ENCODE measurements around the gene ADCY1. TPM values are rescaled to one million over a fixed set of nuclear protein-coding genes. Genes with fewer than 3 reads are reported as not detected.

The ADCY1 gene
- total RNA-seq, 4 donors from 2014 or later: 2.5 to 9.0 (median 5.6) TPM

DNA sequence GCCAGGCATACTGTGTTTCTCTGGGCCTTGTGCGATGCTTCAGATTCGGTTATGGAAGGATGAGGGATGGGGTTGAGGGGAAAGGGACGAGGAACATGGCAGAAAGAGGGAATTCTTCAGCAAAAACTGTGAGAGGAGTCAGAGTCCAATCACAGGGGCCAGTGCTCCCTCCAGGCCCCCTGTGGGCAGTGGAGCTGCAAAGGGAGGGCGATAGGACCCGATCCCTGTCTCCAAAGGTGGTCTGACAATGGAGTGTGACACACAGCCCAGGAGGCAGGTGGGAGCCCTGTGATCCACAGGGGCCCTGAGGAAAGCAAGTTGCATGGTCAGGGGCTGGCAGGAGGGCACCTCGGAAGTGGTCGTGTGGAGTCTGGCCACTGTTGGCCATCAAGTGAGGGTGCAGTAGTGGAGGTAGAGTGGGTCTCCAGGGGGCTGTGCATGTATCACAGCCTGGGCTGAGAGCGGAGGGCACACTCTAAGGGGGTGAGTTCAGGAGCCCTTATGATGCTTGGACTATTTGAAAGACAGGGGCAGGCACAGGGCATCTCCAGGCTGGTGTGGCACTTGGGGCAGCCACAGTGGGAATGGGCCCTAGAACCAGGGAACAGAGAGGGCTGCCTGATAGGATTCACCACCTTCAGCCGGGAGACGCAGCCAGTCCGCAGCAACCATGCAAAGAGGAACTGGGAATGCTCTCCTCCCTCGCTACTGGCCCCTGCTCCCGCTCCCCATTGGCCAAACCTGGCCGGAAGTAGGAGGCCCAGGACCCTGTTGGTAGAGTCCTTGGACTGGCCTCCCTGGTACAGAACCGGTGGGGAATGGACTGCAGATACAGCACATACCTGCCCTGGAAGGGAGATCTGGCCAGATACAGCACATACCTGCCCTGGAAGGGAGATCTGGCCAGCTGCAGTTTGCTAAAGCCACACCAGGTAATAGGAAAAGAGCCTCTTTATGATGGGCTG lies 115.9 kb downstream of the ADCY1 start:
- DNase-seq (ENCODE audit: low spot score in 2 of 2): peak in 1 of 2 donors; percentile 3
- Histone ChIP-seq H3K36me3 (no peaks in the 10 kb centered on the region), H3K27me3 (no peaks in the 10 kb centered on the region), H3K27ac (no peak overlapping the region), H3K4me1 (no peaks in the 10 kb centered on the region), H3K9me3 (peaks cover 0 to 3% (median 0%) of the 10 kb centered on the region in 4 donors), H3K4me3 (no peak overlapping the region)
- TF ChIP-seq POLR2A (IDR thresholded peaks at IDR 0.05): no peak
- TF ChIP-seq, protein P1, sequence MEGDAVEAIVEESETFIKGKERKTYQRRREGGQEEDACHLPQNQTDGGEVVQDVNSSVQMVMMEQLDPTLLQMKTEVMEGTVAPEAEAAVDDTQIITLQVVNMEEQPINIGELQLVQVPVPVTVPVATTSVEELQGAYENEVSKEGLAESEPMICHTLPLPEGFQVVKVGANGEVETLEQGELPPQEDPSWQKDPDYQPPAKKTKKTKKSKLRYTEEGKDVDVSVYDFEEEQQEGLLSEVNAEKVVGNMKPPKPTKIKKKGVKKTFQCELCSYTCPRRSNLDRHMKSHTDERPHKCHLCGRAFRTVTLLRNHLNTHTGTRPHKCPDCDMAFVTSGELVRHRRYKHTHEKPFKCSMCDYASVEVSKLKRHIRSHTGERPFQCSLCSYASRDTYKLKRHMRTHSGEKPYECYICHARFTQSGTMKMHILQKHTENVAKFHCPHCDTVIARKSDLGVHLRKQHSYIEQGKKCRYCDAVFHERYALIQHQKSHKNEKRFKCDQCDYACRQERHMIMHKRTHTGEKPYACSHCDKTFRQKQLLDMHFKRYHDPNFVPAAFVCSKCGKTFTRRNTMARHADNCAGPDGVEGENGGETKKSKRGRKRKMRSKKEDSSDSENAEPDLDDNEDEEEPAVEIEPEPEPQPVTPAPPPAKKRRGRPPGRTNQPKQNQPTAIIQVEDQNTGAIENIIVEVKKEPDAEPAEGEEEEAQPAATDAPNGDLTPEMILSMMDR (IDR thresholded peaks at IDR 0.05): no peak
- TF ChIP-seq EP300 (IDR thresholded peaks at IDR 0.05): no peak
- 91 to 92% methylated on average over 12 to 15 of the region's 15 CpGs for WGBS, 2 donors

DNA sequence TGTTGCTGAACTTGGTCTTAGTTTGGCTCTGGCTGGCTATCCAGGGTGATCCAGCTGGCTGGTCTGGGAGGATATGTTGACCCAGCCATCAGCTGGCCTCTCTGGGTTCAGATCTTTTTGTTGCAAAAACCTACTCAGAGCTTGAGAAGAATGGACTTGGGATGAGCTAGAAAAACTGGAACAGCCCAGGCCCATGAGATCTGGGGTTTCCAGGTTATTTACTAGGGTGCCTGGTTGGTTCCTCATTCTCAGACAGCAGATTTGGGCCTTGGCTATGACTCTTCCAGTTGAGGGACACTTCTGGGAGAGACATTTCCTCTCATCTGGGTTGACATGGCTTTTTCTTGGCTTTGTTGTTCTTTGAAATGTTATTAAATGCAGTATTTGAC lies 116.6 kb downstream of the ADCY1 start:
- peaks cover 0 to 3% (median 0%) of the 10 kb centered on the region in 4 donors for H3K9me3 ChIP-seq
- DNase-seq (ENCODE audit: low spot score in 2 of 2): peak in 1 of 2 donors; percentile 1

DNA sequence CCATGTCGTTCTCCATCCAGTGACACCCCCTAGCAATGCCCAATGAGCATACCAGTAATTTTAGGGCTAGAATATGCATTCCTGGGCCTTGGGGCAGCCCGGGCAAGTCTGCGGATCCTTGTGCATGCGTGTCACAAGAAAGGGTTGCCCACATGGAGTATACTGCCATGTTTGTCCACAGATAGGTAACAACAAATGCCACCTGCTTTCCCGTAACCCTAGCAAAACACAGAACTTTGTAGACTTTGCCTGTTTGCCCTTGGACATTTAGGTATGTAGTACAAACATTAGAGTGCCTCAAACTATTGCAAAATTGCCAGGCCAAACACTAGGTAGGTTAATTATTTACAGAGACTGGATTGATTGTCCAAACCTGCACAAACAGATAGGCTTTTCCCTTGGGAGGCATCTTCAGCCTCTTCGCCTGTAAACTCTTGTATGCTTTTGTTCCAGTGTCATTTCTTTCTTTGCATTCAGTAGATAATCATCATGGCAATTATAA lies 117.0 kb downstream of the ADCY1 start:
- Histone ChIP-seq H3K4me3 (no peak overlapping the region), H3K4me1 (no peaks in the 10 kb centered on the region), H3K36me3 (no peaks in the 10 kb centered on the region), H3K27me3 (no peaks in the 10 kb centered on the region), H3K9me3 (peaks cover 0 to 3% (median 0%) of the 10 kb centered on the region in 4 donors), H3K27ac (no peak overlapping the region)
- no peak for TF ChIP-seq EP300 (IDR thresholded peaks at IDR 0.05)
- TF ChIP-seq, protein P1 (IDR thresholded peaks at IDR 0.05): no peak
- TF ChIP-seq POLR2A (IDR thresholded peaks at IDR 0.05): no peak
- no peak for DNase-seq (ENCODE audit: low spot score in 2 of 2)
- WGBS, 2 donors: 93 to 98% methylated on average over 6 of the region's 6 CpGs

More for the DNA sequence above, 116.6 kb downstream of the ADCY1 start:
- H3K4me3 ChIP-seq: no peak overlapping the region
- no peaks in the 10 kb centered on the region for H3K27me3 ChIP-seq
- TF ChIP-seq, protein P1 (IDR thresholded peaks at IDR 0.05): no peak
- no peak for TF ChIP-seq EP300 (IDR thresholded peaks at IDR 0.05)
- no peak for TF ChIP-seq POLR2A (IDR thresholded peaks at IDR 0.05)
- H3K36me3 ChIP-seq: no peaks in the 10 kb centered on the region
- no peak overlapping the region for H3K27ac ChIP-seq
- no peaks in the 10 kb centered on the region for H3K4me1 ChIP-seq

DNA sequence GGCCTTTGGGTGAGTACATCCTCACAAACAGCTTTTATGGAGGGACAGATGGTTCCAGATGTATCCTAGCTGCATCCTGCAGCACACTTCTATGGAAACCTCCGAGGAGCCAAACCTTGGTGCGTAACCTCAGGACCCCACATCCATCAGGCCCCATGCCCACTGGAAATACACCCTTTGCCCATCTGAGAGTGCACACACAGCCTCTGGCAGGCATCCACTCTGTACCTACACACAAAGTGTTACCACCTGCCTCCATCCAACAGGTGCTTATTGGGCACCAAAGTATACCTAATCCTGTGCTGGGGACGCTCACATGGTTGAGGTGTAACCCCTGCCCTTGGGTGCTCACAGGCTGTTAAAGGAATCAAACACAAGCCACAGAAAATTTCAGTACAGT lies 117.9 kb downstream of the ADCY1 start:
- 95 to 98% methylated on average over 3 of the region's 3 CpGs for WGBS, 2 donors
- DNase-seq (ENCODE audit: low spot score in 2 of 2): peak in 1 of 2 donors; percentile 1
- H3K36me3 ChIP-seq: no peaks in the 10 kb centered on the region

More for the DNA sequence above, 117.9 kb downstream of the ADCY1 start:
- H3K4me1 ChIP-seq: no peaks in the 10 kb centered on the region
- no peak for TF ChIP-seq POLR2A (IDR thresholded peaks at IDR 0.05)
- no peak for TF ChIP-seq EP300 (IDR thresholded peaks at IDR 0.05)
- TF ChIP-seq, protein P1 (IDR thresholded peaks at IDR 0.05): no peak
- H3K27ac ChIP-seq: no peak overlapping the region
- no peak overlapping the region for H3K4me3 ChIP-seq
- H3K9me3 ChIP-seq: peaks cover 0 to 3% (median 0%) of the 10 kb centered on the region in 4 donors
- no peaks in the 10 kb centered on the region for H3K27me3 ChIP-seq
